ENCODE results near the gene TREX2.

GRCh38 chrX:153445856-153446635, at the start of gene TREX2:
- TF ChIP-seq, protein P1, sequence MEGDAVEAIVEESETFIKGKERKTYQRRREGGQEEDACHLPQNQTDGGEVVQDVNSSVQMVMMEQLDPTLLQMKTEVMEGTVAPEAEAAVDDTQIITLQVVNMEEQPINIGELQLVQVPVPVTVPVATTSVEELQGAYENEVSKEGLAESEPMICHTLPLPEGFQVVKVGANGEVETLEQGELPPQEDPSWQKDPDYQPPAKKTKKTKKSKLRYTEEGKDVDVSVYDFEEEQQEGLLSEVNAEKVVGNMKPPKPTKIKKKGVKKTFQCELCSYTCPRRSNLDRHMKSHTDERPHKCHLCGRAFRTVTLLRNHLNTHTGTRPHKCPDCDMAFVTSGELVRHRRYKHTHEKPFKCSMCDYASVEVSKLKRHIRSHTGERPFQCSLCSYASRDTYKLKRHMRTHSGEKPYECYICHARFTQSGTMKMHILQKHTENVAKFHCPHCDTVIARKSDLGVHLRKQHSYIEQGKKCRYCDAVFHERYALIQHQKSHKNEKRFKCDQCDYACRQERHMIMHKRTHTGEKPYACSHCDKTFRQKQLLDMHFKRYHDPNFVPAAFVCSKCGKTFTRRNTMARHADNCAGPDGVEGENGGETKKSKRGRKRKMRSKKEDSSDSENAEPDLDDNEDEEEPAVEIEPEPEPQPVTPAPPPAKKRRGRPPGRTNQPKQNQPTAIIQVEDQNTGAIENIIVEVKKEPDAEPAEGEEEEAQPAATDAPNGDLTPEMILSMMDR (IDR thresholded peaks at IDR 0.05), result no peak
- no peak for TF ChIP-seq EZH2 (IDR thresholded peaks at IDR 0.05; ENCODE audit: borderline replicate concordance, insufficient read depth, low read depth, low read length, poor library complexity, severe bottlenecking)
